ENCODE data around the gene COL21A1. TPM values are rescaled to one million over a fixed set of nuclear protein-coding genes. Genes with fewer than 3 reads are reported as not detected.
A peak's percentile ranks its signal among the peaks of the same experiment; 100 is the strongest.

The COL21A1 gene
- not detected for polyA plus RNA-seq (2013)

- no peaks in the 10 kb centered on the region for H3K9me3 ChIP-seq (ENCODE audit: control extremely low read depth in 1 of 5, control insufficient read depth in 4 of 5, insufficient read depth in 2 of 5, low read depth in 1 of 5, low read length in 4 of 5)
- H3K36me3 ChIP-seq (ENCODE audit: control insufficient read depth in 4 of 4, insufficient read depth in 4 of 4, low read length in 3 of 4) = no peaks in the 10 kb centered on the region
- POLR2A ChIA-PET = no interaction called here
- H3K27ac ChIP-seq (ENCODE audit: insufficient read depth in 1 of 2, low read depth in 1 of 2, low read length in 2 of 2, poor library complexity in 1 of 2, severe bottlenecking in 2 of 2) = no peak within 1 kb of the TSS
- peaks cover 8 to 36% (median 14%) of the 10 kb centered on the region in 5 experiments for H3K27me3 ChIP-seq (replicated peaks in 2 of 5; ENCODE audit: control insufficient read depth in 4 of 5, insufficient read depth in 5 of 5, low read length in 4 of 5)
- H3K4me3 ChIP-seq (ENCODE audit: control insufficient read depth in 1 of 7, extremely low read depth in 1 of 7, insufficient read depth in 4 of 7, low read depth in 2 of 7, low read length in 6 of 7) = peak within 1 kb of the TSS in 6 of 7 experiments; percentile 2 to 61 (median 18)
- peak in 1 of 3 donors; percentile 8 for DNase-seq
- H3K4me1 ChIP-seq (ENCODE audit: control extremely low read depth in 1 of 4, control insufficient read depth in 4 of 4, insufficient read depth in 4 of 4, low read length in 3 of 4) = peaks cover 0 to 10% (median 3%) of the 10 kb centered on the region in 4 experiments
- 5% methylated on average over 24 of the region's 36 CpGs for WGBS (ENCODE audit: insufficient coverage)
- CTCF ChIA-PET = no interaction called here
These were observed at the start of gene COL21A1 for GRCh38 chr6:56246881-56247653. Gene COL21A1 (minus strand): TSS chr6:56247580. CDS start chr6:56182618, 64,962 bp downstream.

- POLR2A ChIA-PET = no interaction called here
- CTCF ChIA-PET = interaction anchor here (1.2 to 6.0 kb wide), 5 partner anchors 13 to 1574 kb away, joined by 3 to 46 read pairs (median 5); no protein-coding TSS in a partner anchor
- no peak overlapping the region for H3K4me3 ChIP-seq (ENCODE audit: control insufficient read depth in 1 of 7, extremely low read depth in 1 of 7, insufficient read depth in 4 of 7, low read depth in 2 of 7, low read length in 6 of 7)
- no peak overlapping the region for H3K27ac ChIP-seq (ENCODE audit: insufficient read depth in 1 of 2, low read depth in 1 of 2, low read length in 2 of 2, poor library complexity in 1 of 2, severe bottlenecking in 2 of 2)
- DNase-seq = no peak
- no peaks in the 10 kb centered on the region for H3K4me1 ChIP-seq (ENCODE audit: control extremely low read depth in 1 of 4, control insufficient read depth in 4 of 4, insufficient read depth in 4 of 4, low read length in 3 of 4)
- WGBS (ENCODE audit: insufficient coverage) = 100% methylated on average over 2 of the region's 3 CpGs
- no peaks in the 10 kb centered on the region for H3K27me3 ChIP-seq (replicated peaks in 2 of 5; ENCODE audit: control insufficient read depth in 4 of 5, insufficient read depth in 5 of 5, low read length in 4 of 5)
- no peaks in the 10 kb centered on the region for H3K9me3 ChIP-seq (ENCODE audit: control extremely low read depth in 1 of 5, control insufficient read depth in 4 of 5, insufficient read depth in 2 of 5, low read depth in 1 of 5, low read length in 4 of 5)
- H3K36me3 ChIP-seq (ENCODE audit: control insufficient read depth in 4 of 4, insufficient read depth in 4 of 4, low read length in 3 of 4) = no peaks in the 10 kb centered on the region
These were observed 46.4 kb upstream of the COL21A1 start for GRCh38 chr6:56293781-56294180.

GRCh38 chr6:56292505-56293181 is 45.3 kb upstream of the COL21A1 start:
- WGBS (ENCODE audit: insufficient coverage) = no CpG with 5 or more reads among the region's 1 CpG
- Histone ChIP-seq H3K4me3 (ENCODE audit: control insufficient read depth in 1 of 7, extremely low read depth in 1 of 7, insufficient read depth in 4 of 7, low read depth in 2 of 7, low read length in 6 of 7) (no peak overlapping the region), H3K27me3 (replicated peaks in 2 of 5; ENCODE audit: control insufficient read depth in 4 of 5, insufficient read depth in 5 of 5, low read length in 4 of 5) (no peaks in the 10 kb centered on the region), H3K4me1 (ENCODE audit: control extremely low read depth in 1 of 4, control insufficient read depth in 4 of 4, insufficient read depth in 4 of 4, low read length in 3 of 4) (no peaks in the 10 kb centered on the region), H3K27ac (ENCODE audit: insufficient read depth in 1 of 2, low read depth in 1 of 2, low read length in 2 of 2, poor library complexity in 1 of 2, severe bottlenecking in 2 of 2) (no peak overlapping the region), H3K36me3 (ENCODE audit: control insufficient read depth in 4 of 4, insufficient read depth in 4 of 4, low read length in 3 of 4) (no peaks in the 10 kb centered on the region), H3K9me3 (ENCODE audit: control extremely low read depth in 1 of 5, control insufficient read depth in 4 of 5, insufficient read depth in 2 of 5, low read depth in 1 of 5, low read length in 4 of 5) (no peaks in the 10 kb centered on the region)
- CTCF ChIA-PET = interaction anchor here (0.6 to 6.0 kb wide), 20 partner anchors 13 to 1572 kb away, joined by 3 to 46 read pairs (median 3); no protein-coding TSS in a partner anchor
- POLR2A ChIA-PET = no interaction called here
- peak; percentile 39 to 74 (median 68) for DNase-seq

- 93% methylated on average over 4 of the region's 7 CpGs for WGBS (ENCODE audit: insufficient coverage)
- H3K4me3 ChIP-seq (ENCODE audit: control insufficient read depth in 1 of 7, extremely low read depth in 1 of 7, insufficient read depth in 4 of 7, low read depth in 2 of 7, low read length in 6 of 7) = no peak overlapping the region
- no peaks in the 10 kb centered on the region for H3K4me1 ChIP-seq (ENCODE audit: control extremely low read depth in 1 of 4, control insufficient read depth in 4 of 4, insufficient read depth in 4 of 4, low read length in 3 of 4)
- H3K9me3 ChIP-seq (ENCODE audit: control extremely low read depth in 1 of 5, control insufficient read depth in 4 of 5, insufficient read depth in 2 of 5, low read depth in 1 of 5, low read length in 4 of 5) = no peaks in the 10 kb centered on the region
- no peak overlapping the region for H3K27ac ChIP-seq (ENCODE audit: insufficient read depth in 1 of 2, low read depth in 1 of 2, low read length in 2 of 2, poor library complexity in 1 of 2, severe bottlenecking in 2 of 2)
- CTCF ChIA-PET = interaction anchor here (0.8 to 6.0 kb wide), 7 partner anchors 11 to 847 kb away, joined by 3 to 46 read pairs (median 6); no protein-coding TSS in a partner anchor
- no peaks in the 10 kb centered on the region for H3K36me3 ChIP-seq (ENCODE audit: control insufficient read depth in 4 of 4, insufficient read depth in 4 of 4, low read length in 3 of 4)
- no peak for DNase-seq
- no peaks in the 10 kb centered on the region for H3K27me3 ChIP-seq (replicated peaks in 2 of 5; ENCODE audit: control insufficient read depth in 4 of 5, insufficient read depth in 5 of 5, low read length in 4 of 5)
- POLR2A ChIA-PET = no interaction called here
These were observed 44.0 kb upstream of the COL21A1 start for GRCh38 chr6:56291302-56291917.

- CTCF ChIA-PET = interaction anchor here (1.4 to 6.0 kb wide), 2 partner anchors 9 to 312 kb away, joined by 3 to 46 read pairs; no protein-coding TSS in a partner anchor
- H3K27ac ChIP-seq (ENCODE audit: insufficient read depth in 1 of 2, low read depth in 1 of 2, low read length in 2 of 2, poor library complexity in 1 of 2, severe bottlenecking in 2 of 2) = no peak overlapping the region
- POLR2A ChIA-PET = no interaction called here
- peak in 2 of 3 donors; percentile 44 to 67 for DNase-seq
- H3K4me3 ChIP-seq (ENCODE audit: control insufficient read depth in 1 of 7, extremely low read depth in 1 of 7, insufficient read depth in 4 of 7, low read depth in 2 of 7, low read length in 6 of 7) = no peak overlapping the region
- WGBS (ENCODE audit: insufficient coverage) = 61% methylated on average over 6 of the region's 6 CpGs
- no peaks in the 10 kb centered on the region for H3K27me3 ChIP-seq (replicated peaks in 2 of 5; ENCODE audit: control insufficient read depth in 4 of 5, insufficient read depth in 5 of 5, low read length in 4 of 5)
- no peaks in the 10 kb centered on the region for H3K4me1 ChIP-seq (ENCODE audit: control extremely low read depth in 1 of 4, control insufficient read depth in 4 of 4, insufficient read depth in 4 of 4, low read length in 3 of 4)
- H3K9me3 ChIP-seq (ENCODE audit: control extremely low read depth in 1 of 5, control insufficient read depth in 4 of 5, insufficient read depth in 2 of 5, low read depth in 1 of 5, low read length in 4 of 5) = no peaks in the 10 kb centered on the region
- H3K36me3 ChIP-seq (ENCODE audit: control insufficient read depth in 4 of 4, insufficient read depth in 4 of 4, low read length in 3 of 4) = no peaks in the 10 kb centered on the region
These were observed 42.3 kb upstream of the COL21A1 start for GRCh38 chr6:56289721-56290120.

GRCh38 chr6:56288347-56288746 is 41.0 kb upstream of the COL21A1 start:
- 100% methylated on average over 1 of the region's 2 CpGs for WGBS (ENCODE audit: insufficient coverage)
- no peak for DNase-seq

More at GRCh38 chr6:56288347-56288746, 41.0 kb upstream of the COL21A1 start:
- no peaks in the 10 kb centered on the region for H3K36me3 ChIP-seq (ENCODE audit: control insufficient read depth in 4 of 4, insufficient read depth in 4 of 4, low read length in 3 of 4)
- H3K27me3 ChIP-seq (replicated peaks in 2 of 5; ENCODE audit: control insufficient read depth in 4 of 5, insufficient read depth in 5 of 5, low read length in 4 of 5) = no peaks in the 10 kb centered on the region
- H3K4me3 ChIP-seq (ENCODE audit: control insufficient read depth in 1 of 7, extremely low read depth in 1 of 7, insufficient read depth in 4 of 7, low read depth in 2 of 7, low read length in 6 of 7) = no peak overlapping the region
- no peaks in the 10 kb centered on the region for H3K4me1 ChIP-seq (ENCODE audit: control extremely low read depth in 1 of 4, control insufficient read depth in 4 of 4, insufficient read depth in 4 of 4, low read length in 3 of 4)
- no peaks in the 10 kb centered on the region for H3K9me3 ChIP-seq (ENCODE audit: control extremely low read depth in 1 of 5, control insufficient read depth in 4 of 5, insufficient read depth in 2 of 5, low read depth in 1 of 5, low read length in 4 of 5)
- ChIA-PET POLR2A (no interaction called here), CTCF (interaction anchor here (1.4 to 6.0 kb wide), 2 partner anchors 11 to 311 kb away, joined by 3 to 46 read pairs; no protein-coding TSS in a partner anchor)
- H3K27ac ChIP-seq (ENCODE audit: insufficient read depth in 1 of 2, low read depth in 1 of 2, low read length in 2 of 2, poor library complexity in 1 of 2, severe bottlenecking in 2 of 2) = no peak overlapping the region
